NCI-H1417 (cell line): ENCODE measurements around the gene RFK.
A peak's percentile ranks its signal among the peaks of the same experiment; 100 is the strongest.

ENCODE experiments used
- DNase-seq, 3 experiments: peaks; one replicate each; lab custom pipeline; 2025; lab: John Stamatoyannopoulos, UW

Gene RFK

DNA sequence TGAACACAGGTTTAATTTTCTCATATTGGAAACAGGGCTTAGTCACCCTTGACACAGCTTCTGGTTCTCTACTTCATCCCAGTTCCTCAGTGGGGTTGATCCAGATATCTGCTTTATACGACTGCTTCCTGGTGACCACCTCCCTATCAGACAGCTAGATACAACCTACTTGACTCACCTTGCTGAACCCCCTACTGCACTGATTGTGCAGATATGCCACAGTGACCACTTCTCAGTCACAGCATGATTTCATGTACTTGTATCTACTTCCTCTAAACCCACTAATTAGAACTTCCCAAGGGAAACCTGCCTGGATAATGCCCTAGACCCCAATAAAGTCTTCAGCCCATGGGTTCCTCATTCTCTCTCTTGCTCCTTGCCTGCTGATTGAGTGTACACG is 18.4 kb upstream of the RFK start:
- no peak for DNase-seq

DNA sequence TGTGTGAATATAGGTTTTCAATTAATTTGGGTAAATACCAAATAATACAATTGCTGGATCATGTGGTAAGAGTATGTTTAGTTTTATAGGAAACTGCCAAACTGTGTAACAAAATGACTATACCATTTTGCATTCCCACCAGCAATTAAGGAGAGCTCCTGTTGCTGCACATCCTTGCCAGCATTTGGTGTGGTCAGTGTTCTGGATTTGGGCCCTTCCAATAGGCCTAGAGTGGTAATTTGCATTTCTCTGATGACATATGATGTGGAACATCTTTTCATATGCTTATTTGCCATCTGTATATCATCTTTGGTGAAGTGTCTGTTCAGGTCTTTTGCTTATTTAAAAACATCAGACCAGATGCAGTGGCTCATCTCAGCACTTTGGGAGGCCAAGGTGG is 11.6 kb upstream of the RFK start:
- DNase-seq: no peak

DNA sequence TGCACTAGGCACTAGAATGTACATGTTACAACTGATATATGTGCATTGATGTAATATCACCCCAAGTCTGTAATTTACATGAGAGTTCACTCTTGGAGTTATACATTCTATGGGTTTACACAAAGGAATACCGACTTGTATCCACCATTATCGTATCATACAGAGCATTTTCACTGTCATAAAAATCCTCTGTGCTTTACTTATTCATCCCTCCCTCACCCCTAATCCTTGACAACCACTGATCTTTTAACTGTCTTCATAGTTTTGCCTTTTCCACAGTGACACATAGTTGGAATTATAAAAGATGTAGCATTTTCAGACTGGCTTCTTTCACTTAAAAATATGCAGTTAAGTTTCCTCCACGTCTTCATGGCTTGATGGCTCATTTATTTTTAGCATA is 11.1 kb upstream of the RFK start:
- DNase-seq: no peak

DNA sequence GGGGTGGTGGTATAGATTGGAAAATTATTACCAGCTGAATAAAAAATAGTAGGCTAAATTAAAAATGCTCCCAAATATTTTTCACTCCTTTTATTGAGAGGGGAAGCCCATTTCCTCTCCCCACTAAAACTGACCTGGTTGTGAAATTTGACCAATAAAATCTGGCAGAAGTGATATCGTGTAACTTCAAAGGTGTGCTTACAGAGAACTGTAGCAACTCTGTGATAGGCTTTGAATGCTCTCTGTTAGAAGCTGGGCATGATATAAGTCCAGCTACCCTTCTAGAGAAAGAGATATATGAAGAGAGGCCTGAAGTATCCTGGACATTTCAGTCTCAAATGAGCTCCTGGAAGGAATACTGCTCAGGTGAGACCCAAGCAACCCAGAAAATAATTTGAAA is 10.2 kb upstream of the RFK start:
- no peak for DNase-seq

DNA sequence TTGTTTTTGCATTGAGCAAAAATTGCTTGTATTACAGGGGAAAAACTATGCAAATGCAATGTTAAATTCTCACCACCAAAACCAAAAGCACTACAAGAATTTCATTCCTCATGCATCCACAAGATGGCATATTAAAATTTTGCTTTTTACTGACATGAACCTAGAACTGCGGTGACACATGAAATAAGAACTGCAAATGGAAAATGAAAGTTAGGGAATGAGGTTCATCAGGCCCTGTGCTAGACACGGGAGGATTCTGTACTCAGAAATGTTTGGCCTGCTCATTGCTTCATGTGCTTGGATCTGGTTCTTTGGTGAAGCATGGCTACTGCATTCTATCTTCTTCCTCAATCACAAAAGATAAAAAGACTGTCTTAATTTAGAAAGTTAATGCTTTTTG is 9.1 kb upstream of the RFK start:
- DNase-seq: peak in 2 of 3 experiments; percentile 0 to 47

DNA sequence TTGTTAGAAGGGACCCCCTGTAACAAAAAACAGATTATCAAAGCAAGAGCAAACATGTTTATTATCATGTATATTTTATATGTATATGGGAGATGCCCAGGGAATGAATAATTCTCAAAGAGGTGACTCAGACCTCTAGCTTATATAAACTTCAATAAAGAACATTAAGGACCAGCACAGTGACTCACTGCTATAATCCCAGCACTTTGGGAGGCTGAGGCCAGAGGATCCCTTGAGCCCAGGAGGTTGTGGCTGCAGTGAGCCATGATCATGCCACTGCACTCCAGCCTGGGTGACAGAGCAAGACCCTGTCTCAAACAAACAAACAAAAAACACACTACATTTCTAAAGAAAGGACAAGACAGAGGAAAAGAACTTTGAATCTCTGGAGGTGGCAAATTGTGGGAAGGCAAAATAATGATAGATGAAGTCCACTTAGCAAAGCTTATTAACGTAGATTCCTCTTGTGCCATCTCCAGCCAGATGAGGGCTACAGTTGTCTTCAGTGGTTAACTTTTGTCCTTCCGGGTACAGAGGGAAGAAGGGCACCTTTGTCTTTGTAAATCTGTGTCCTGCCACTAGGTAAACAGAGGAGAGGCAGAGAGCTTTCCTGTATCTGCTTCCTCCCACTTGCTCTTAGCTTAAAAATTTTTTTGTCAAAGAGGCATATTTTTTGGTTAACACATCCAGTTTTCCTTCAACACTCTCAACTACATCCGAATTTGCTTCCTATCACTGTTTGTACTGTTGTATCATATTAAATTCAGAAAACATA is 7.5 kb upstream of the RFK start:
- peak in 2 of 3 experiments; percentile 0 to 11 for DNase-seq

DNA sequence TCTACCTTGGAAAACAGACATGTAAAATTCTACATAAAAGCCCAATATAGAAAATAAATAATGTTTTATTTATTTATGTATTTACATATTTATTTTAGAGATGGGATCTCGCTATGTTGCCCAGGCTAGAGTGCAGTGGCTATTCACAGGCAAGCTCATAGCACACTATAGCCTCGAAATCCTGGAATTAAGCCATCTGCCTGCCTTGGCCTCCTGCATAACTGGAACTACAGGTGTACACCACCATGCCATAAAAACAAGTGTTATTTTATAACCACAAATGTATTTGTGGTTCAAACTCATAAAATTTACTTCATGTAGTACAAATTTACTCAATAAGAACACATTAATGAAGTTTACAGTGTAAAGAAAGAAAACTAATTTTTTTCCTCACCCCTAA is 7.0 kb upstream of the RFK start:
- DNase-seq: no peak

DNA sequence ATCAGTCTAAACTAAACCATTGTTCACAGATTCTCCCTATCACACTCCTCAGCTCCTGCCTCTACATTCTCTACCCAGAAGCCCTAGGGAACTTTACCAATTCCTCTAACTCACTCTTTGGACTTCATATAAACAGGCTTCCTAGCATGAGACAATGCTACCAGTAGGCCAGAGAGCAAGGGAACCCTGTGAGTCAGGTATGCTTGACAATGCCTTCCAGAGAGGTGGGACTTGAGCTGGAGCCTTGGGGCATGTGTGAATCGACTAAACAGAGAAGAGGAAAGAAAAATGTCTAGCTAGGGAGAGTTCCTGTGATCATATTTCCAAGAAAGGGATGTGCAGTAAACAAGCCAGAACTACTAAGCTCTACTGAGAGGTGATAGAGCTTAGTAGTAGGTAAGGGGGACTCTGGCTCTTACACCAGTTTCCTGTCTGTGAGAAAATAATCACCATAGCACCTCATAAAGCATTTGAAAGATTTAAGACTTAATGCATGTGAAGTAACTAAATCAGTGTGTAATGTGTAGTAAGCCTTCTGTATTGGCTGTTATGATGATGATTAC is 6.4 kb upstream of the RFK start:
- DNase-seq: no peak

DNA sequence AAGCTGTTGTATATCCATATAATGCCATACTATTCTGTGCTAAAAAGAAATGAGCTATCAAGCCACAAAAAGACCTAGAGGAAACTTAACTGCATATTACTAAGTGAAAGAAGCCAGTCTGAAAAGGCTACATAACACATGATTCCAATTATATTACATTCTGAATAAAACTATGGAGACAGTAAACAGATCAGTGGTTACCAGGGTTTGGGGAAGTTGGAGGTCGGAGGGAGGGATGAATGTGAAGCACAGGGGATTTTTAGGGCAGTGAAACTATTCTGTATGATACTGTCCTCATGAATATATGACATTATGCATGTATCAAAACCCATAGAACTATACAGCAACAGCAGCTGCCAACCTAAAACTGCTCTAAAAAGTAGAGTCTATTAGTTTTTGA is 5.6 kb upstream of the RFK start:
- no peak for DNase-seq

DNA sequence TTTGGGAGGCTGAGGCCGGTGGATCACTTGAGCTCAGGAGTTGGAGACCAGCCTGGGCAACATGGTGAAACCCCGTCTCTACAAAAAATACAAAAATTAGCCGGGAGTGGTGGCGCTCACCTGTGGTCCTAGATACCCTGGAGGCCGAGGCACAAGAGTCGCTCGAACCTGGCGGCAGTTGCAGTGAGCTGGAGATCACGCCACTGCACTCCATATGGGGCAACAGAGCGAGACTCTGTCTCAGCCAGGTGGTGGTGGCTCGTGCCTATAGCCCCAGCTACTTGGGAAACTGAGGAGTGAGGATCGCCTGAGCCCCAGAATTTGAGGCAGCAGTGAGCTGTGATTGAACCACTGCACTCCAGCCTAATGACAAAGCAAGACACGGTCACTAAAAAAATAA is 2.4 kb upstream of the RFK start:
- DNase-seq: no peak

DNA sequence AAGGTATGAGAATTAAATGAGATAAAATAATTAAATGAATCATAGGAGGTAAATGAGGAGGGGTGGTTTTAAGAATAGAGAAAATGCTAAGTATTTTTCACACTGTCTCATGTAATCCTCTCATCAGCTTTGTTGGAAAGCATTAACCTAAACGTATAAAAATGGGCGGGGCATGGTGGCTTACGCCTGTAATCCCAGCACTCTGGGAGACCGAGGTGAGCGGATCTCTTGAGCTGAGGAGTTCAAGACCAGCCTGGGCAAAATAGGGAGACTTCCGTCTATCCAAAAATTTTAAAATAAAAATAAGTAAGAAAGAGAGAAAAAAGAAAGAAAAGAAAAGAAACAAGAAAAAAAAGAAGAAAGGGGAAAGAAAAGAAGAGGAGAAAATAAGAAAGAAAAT is 1.9 kb upstream of the RFK start:
- DNase-seq: no peak

DNA sequence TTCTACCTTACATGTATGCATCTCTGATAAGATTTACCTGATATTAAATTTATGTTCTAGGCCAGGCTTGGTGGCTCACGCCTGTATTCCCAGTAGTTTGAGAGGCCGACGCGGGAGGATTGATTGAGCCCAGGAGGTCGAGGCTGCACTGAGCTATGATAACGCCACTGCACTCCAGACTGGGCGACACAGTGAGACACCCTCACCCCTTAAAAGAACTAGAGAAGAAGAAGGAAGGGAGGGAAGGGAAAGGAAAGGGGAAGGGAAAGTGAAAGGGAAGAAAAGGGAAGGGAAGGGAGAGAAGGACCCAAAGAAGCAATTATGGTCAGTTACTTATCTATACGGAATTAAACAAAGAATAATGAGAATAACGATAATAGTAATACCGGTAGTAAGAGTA is 1.2 kb upstream of the RFK start:
- DNase-seq: peak in 2 of 3 experiments; percentile 47 to 80

DNA sequence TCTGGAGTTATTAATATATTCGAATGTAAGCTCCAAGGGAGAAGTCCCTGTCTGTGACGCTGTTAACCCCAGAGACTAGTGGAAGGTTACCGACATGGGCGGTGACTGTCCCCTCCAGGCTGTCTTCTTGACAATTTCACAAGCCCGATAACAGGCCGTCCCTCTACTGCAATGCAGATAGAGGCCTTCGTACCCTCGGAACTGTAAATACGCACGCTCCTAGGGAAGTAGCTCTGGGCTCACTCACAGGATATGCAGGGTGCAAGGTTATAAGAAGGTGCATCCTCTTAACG is 680 bp upstream of the RFK start:
- peak; percentile 62 to 97 (median 94) for DNase-seq

DNA sequence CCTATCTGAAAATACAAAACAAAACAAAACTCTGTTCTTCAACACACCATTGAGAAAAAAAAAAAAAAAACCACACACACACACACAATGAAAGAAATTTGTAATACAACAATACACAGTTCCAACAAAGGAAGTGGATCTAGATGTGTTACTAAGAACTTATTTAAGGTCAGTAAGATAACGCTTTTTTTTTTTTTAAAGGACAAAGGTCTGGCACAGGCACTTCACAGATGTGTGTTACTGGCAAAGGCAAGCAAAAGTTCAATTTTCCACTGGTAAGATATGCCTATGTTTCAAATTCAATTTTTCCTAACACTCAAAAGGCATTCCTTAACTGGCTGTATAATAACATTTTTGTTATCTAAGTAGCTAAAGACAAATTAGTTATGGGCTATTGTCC is 3.6 kb downstream of the RFK start:
- DNase-seq: no peak

DNA sequence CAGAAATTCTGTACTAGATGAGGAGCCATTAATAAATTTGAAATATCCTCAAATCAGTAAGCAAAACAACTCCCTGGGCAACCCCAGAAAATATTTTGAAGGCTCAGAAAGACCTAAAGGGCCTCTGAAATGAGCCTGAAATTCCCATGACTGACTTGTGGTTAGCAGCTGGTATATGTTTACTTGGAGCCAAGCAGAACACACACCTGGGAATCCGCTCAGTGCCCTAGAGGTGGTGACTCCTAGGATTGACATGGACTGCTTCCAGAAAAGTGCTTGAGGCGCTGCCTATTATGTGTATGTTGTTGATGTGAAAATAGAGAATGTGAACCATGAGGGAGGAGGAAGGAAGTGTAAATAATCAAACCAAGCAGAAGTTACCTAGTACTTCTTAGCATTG is 14.7 kb downstream of the RFK start:
- peak; percentile 42 to 82 (median 49) for DNase-seq

DNA sequence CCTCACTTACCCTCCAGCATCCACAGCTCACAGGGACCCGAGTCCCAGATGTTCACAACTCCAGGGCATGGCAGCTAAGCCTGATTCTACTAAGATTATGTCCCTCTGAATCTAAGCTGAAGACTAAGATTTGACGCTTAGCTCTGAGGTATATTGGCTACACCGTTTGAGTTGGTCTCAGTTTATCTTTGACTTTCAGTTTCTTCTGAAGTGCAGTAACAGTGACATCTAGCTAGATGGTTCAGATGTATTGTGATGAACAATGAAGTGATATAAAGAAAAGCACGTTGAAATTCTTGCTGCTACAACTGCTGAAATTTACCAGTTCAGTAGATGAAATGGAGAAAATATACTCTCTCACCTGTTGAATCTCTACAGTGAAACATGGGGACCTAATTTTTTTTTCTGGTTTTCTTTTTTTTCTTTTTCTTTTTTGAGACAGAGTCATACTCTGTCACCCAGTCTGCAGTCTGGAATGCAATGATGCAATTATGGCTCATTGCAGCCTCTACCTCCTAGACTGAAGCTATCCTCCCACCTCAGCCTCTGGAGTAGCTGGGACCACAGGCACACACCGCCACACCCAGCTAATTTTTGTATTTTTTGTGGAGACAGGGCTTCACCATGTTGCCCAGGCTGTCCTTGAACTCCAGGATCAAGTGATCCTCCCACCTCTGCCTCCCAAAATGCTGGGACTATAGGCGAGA is 15.7 kb downstream of the RFK start:
- DNase-seq: no peak

DNA sequence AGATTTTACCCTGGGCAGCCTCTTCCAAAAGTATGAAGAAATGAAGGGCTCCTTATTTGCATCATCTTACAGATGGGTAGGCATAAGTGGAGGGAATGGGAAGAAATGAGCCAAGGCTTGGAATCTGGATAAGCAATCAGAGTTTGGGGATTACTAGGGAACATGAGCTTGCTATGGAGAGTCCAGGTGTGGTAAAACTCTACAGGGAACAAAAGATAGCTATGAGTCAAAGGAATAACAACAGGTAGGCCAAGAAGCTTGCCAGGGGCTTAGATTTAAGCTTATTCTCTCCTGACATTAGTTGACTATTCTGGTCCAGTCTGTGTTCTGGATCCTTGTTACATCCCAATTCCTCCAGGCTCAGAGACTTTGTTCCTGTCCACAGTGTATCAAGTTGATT is 16.4 kb downstream of the RFK start:
- no peak for DNase-seq

DNA sequence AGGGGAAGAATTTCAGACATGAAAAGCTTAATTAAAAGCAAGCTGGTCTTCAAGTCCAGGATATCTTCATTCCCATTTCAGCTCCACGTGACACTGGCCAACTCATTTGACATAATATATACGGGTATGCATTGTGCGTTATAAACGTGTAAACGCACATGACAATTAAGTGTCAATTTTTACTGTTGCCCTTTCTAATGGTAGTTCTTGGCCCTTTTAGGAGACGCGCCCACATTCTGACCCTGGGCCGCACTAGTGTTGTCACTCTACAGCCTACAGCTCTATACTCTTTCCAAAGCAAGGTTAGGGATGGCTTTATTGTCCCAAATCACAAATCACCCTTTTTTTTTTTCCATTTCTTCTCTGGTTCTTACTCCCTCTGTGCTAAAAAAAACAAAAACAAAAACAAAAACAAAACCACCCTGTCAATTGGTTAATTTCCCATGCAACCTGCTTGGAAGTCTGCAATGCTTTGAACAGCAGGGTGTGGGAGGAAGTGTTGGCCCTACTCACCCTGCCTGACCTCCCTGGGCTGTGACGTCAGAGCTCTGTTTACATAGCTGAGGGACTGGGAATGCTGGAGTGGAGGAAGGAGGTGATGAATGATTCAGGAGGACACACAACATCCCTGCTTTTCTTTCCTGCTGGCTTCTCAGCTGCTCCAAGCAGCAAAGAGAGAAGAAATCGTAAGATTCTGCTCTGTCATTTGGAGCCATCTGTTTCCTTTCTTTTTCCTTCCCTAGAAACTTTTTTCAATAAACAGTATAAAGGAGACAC is 19.3 kb downstream of the RFK start:
- peak in 2 of 3 experiments; percentile 22 to 56 for DNase-seq

DNA sequence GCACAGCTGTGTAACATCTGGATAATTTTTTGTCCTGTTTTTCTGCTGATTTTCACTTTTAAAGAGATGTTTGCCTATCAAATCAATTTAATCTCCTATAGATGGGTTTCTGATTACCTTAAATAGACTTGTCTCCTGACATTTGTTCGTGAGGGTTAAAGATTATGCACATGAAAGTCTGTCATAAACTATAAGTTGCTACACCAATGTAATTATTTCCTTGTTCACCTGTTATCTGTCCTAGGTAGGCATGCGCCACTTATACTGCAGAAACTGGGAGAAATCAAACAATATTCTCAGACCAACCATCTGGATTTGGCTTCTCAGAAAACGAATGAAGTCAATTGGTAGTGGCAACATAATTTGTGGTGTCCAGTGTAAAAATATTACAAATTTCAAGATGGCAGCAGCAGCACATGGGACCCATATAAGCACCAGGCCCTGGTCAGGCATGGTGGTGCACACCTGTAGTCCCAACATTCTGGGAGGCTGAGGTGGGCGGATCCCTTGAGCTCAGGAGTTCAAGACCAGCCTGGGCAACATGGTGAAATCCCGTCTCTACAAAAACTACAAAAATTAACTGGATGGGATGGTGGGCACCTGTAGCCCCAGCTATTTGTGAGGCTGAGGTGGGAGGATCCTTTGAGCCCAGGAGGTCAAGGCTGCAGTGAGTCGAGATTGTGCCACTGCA is 20.3 kb downstream of the RFK start:
- no peak for DNase-seq

DNA sequence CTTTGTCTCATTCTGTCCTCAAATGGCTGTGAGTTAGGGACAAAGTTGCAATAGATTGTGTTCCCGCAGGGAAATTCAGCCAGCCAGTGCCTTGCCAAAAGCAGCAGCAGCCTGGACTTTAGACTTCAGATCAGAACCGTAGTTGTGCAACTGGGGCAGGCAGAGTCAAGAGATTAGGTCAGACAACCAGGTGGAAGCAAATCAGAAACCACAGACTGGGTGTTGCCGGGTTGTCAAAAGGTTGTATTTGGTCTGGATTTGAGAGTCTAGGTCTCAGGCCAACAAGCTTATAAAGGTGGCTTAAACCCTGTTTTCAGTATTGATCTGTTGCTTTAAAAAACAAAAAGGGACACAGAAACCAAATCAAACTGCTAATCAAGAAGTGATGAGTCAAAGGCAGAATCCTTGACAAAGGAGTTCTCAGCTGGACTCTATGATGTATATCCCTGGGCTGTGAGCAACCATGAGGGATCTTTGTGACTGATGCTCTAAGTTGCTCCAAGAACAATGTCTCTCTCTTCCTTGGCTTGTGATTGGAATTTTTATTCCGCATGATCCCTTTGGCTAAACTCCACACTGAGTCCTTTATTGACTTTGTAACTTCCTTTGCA is 20.9 kb downstream of the RFK start:
- no peak for DNase-seq

DNA sequence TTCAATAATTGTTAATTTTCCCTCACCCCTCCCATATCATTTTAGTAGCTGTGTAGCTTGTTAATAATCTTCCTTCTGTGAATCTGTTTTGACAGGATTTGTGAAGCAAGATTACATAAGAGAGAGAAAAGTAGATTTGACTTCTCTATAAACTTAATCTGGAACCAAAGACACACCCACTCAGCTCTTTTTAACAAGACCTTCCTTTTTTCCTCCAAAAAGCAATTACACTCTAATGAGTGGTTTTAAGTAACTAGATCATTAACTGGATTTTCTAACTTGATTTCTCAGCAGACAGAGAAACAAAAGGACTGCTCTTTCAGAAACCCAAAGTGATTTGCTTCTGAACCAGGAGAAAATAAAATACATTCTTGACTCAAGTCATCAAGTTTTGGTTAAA is 21.9 kb downstream of the RFK start:
- no peak for DNase-seq

DNA sequence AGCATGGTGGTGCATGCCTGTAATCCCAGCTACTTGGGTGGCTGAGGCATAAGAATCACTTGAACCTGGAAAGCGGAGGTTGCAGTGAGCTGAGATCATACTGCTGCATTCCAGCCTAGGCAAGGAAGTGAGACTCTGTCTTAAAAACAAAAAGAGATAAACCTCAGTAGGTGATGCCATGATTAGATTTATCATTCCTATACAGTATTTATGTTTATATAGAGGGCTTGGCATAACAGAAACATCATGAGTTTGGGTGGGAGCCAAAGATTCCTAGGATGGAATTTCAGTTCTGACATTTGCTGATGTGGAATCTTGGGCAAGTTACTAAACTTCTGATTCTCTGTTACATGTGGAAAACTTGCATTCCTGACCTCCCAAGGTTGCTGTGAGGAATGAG is 22.3 kb downstream of the RFK start:
- DNase-seq: no peak
